Retinal pigment epithelial cell (primary cell): ENCODE measurements around the gene SLC18A3.

Experiments
- DNase-seq: peaks from one replicate; pipeline ENCODE4 v3.0.0-alpha.2; 2010; ENCODE audit warnings: low read depth
- H3K4me3 ChIP-seq: 2 replicates; pipeline ENCODE4 v1.5.1; 2011; ENCODE audit warnings: mild to moderate bottlenecking, low read length, control low read depth, moderate library complexity
- CTCF ChIP-seq: conservative IDR thresholded peaks from 2 replicates; pipeline ENCODE4 v1.5.1; 2011; ENCODE audit warnings: low read depth, low read length, control low read depth, inconsistent platforms

Gene SLC18A3

GRCh38 chr10:49656845-49657493 lies 46.9 kb downstream of the SLC18A3 start:
- TF ChIP-seq CTCF = no peak
- H3K4me3 ChIP-seq = no peak overlapping the region
- DNase-seq = no peak

- no peak overlapping the region for H3K4me3 ChIP-seq
- DNase-seq = no peak
- TF ChIP-seq CTCF = no peak
These were observed 47.5 kb downstream of the SLC18A3 start for GRCh38 chr10:49657606-49658005.

GRCh38 chr10:49661140-49661856 lies 51.2 kb downstream of the SLC18A3 start:
- no peak overlapping the region for H3K4me3 ChIP-seq
- no peak for TF ChIP-seq CTCF
- DNase-seq = no peak
